Common myeloid progenitor, CD34-positive (primary cell): ENCODE results near the gene OR51B6.
"Not testable (repeated sequence)": the region's sequence is repeated elsewhere in the genome, so short reads cannot be mapped to it uniquely, and the experiment has no call there.

Experiments used
- CTCF ChIA-PET: fragments of 350-600 bp; sonication (Branson Sonifier 250); formaldehyde crosslinking; loops from one replicate; lab custom pipeline; 2021; ENCODE audit warnings: antibody characterized with exemption; lab: Charles Lee
- POLR2A ChIA-PET: fragments of 350-600 bp; sonication (Branson Sonifier 250); formaldehyde crosslinking; loops from one replicate; lab custom pipeline; 2021; ENCODE audit warnings: antibody characterized with exemption; lab: Charles Lee
- DNase-seq, 3 donors: peaks; one replicate each; pipeline versions ENCODE4 v3.0.0 to v3.0.0-alpha.2; 2013
- H3K27ac ChIP-seq, 2 experiments: 1 replicate in 1 of 2; 2 replicates in 1 of 2; pipeline ENCODE4 v1.7.0; 2013; ENCODE audit warnings: inconsistent platforms in 2 of 2, low read length in 2 of 2, mild to moderate bottlenecking in 2 of 2, low read depth in 1 of 2, moderate library complexity in 1 of 2; ENCODE audit not compliant: severe bottlenecking in 2 of 2, insufficient read depth in 1 of 2, poor library complexity in 1 of 2
- H3K27me3 ChIP-seq, 5 experiments: replicated peaks in 2 of 5; 1 replicate in 3 of 5; 2 replicates in 2 of 5; pipeline versions ENCODE4 v1.6.1 to v1.7.0; 2013; ENCODE audit warnings: low read length in 4 of 5, mild to moderate bottlenecking in 2 of 5, moderate library complexity in 2 of 5, inconsistent platforms in 1 of 5; ENCODE audit not compliant: insufficient read depth in 5 of 5, control insufficient read depth in 4 of 5
- H3K36me3 ChIP-seq, 4 experiments: 1 replicate in 2 of 4; 2 replicates in 2 of 4; pipeline versions ENCODE4 v1.6.1 to v1.7.0; 2013; ENCODE audit warnings: low read length in 3 of 4, control low read depth in 1 of 4, mild to moderate bottlenecking in 1 of 4; ENCODE audit not compliant: control insufficient read depth in 4 of 4, insufficient read depth in 4 of 4
- H3K4me1 ChIP-seq, 4 experiments: 1 replicate in 3 of 4; 2 replicates in 1 of 4; pipeline versions ENCODE4 v1.6.1 to v1.7.1; 2013; ENCODE audit warnings: low read length in 3 of 4, mild to moderate bottlenecking in 3 of 4, control low read depth in 1 of 4, inconsistent platforms in 1 of 4, moderate library complexity in 1 of 4; ENCODE audit not compliant: control insufficient read depth in 4 of 4, insufficient read depth in 4 of 4; ENCODE audit errors: control extremely low read depth in 1 of 4
- H3K4me3 ChIP-seq, 7 experiments: 1 replicate in 4 of 7; 2 replicates in 3 of 7; pipeline versions ENCODE4 v1.5.1 to v1.7.0; 2013; ENCODE audit warnings: mild to moderate bottlenecking in 7 of 7, low read length in 6 of 7, moderate library complexity in 6 of 7, inconsistent platforms in 2 of 7, low read depth in 2 of 7, control low read depth in 1 of 7; ENCODE audit not compliant: insufficient read depth in 4 of 7, control insufficient read depth in 1 of 7; ENCODE audit errors: extremely low read depth in 1 of 7
- H3K9me3 ChIP-seq, 5 experiments: 1 replicate in 4 of 5; 2 replicates in 1 of 5; pipeline versions ENCODE4 v1.6.1 to v1.7.1; 2013; ENCODE audit warnings: low read length in 4 of 5, mild to moderate bottlenecking in 2 of 5, inconsistent platforms in 1 of 5, low read depth in 1 of 5, moderate library complexity in 1 of 5; ENCODE audit not compliant: control insufficient read depth in 4 of 5, insufficient read depth in 2 of 5; ENCODE audit errors: control extremely low read depth in 1 of 5
- WGBS: methylation state at CpG from one replicate; pipeline ENCODE4 v1.1.5; 2013; ENCODE audit not compliant: insufficient coverage; 5-methylcytosine and 5-hydroxymethylcytosine counted together

OR51B6 gene

DNA sequence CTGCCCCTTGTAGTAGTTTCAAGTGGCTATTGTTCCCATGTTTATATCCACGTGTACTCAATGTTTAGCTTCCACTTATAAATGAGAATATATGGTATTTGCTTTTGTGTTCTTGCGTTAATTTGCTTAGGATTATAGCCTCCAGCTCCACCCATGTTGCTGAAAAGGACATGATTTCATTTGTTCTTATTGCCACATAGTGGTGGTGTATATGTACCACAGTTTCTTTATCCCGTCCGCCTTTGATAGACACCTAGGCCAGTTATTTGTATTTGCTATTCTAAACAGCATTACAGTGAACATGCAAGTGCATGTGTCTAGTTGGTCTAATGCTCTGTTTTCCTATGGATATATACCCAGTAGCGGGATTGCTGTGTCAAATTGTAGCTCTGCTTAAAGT lies 34.0 kb upstream of the OR51B6 start:
- POLR2A ChIA-PET: no interaction called here

GRCh38 chr11:5324197-5324596 lies 27.1 kb upstream of the OR51B6 start, which contains the start of gene OR51B2:
OR51B2 (minus strand) TSS chr11:5324297; CDS start chr11:5324297, 0 bp downstream.
- no peak within 1 kb of the TSS for H3K27ac ChIP-seq
- WGBS: 100% methylated on average over 1 of the region's 3 CpGs

More for the DNA sequence above, 34.0 kb upstream of the OR51B6 start:
- Histone ChIP-seq H3K36me3 (no peaks in the 10 kb centered on the region), H3K4me3 (no peak overlapping the region), H3K4me1 (no peaks in the 10 kb centered on the region), H3K27ac (no peak overlapping the region), H3K9me3 (no peaks in the 10 kb centered on the region), H3K27me3 (no peaks in the 10 kb centered on the region)
- DNase-seq: no peak
- WGBS: 100% methylated on average over 2 of the region's 5 CpGs
- CTCF ChIA-PET: no interaction called here

GRCh38 chr11:5335170-5335569 lies 16.1 kb upstream of the OR51B6 start:
- Histone ChIP-seq H3K27ac (no peak overlapping the region), H3K4me1 (peaks cover 0 to 3% (median 0%) of the 10 kb centered on the region in 4 experiments), H3K27me3 (no peaks in the 10 kb centered on the region), H3K9me3 (no peaks in the 10 kb centered on the region), H3K4me3 (no peak overlapping the region), H3K36me3 (no peaks in the 10 kb centered on the region)
- ChIA-PET CTCF (no interaction called here), POLR2A (no interaction called here)
- DNase-seq: no peak
- no CpG with 5 or more reads among the region's 1 CpG for WGBS

More at GRCh38 chr11:5324197-5324596, 27.1 kb upstream of the OR51B6 start, which contains the start of gene OR51B2:
- no peak for DNase-seq
- ChIA-PET POLR2A (no interaction called here), CTCF (no interaction called here)
- Histone ChIP-seq H3K27me3 (no peaks in the 10 kb centered on the region), H3K4me3 (no peak within 1 kb of the TSS), H3K4me1 (no peaks in the 10 kb centered on the region), H3K36me3 (no peaks in the 10 kb centered on the region), H3K9me3 (peaks cover 0 to 1% (median 0%) of the 10 kb centered on the region in 5 experiments)

DNA sequence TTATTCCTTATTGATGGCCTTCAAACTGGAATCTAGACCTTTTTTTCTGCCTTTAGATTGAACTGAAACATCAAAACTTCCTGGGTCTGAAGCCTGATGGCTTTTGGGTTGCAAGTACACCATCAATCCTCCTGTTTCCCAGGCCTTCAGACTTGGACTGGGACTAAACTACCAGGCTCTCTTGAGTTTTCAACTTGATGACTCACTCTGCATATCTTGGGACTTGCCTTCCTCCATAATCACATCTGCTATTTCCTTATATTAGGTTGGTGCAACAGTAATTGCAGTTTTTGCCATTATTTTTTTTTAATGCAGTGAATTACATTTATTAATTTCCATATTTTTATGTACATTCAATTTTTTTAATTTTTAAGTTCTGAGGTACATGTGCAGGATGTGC lies 15.0 kb upstream of the OR51B6 start:
- H3K27me3 ChIP-seq: no peaks in the 10 kb centered on the region
- H3K36me3 ChIP-seq: no peaks in the 10 kb centered on the region
- no peak for DNase-seq
- ChIA-PET CTCF (no interaction called here), POLR2A (no interaction called here)
- no peak overlapping the region for H3K27ac ChIP-seq
- H3K9me3 ChIP-seq: no peaks in the 10 kb centered on the region
- no peak overlapping the region for H3K4me3 ChIP-seq
- H3K4me1 ChIP-seq: peaks cover 0 to 3% (median 0%) of the 10 kb centered on the region in 4 experiments

- H3K4me1 ChIP-seq, H3K27me3 ChIP-seq, H3K9me3 ChIP-seq, H3K27ac ChIP-seq, H3K4me3 ChIP-seq, POLR2A ChIA-PET, CTCF ChIA-PET, H3K36me3 ChIP-seq, DNase-seq: not testable (repeated sequence)
- WGBS: no CpG with 5 or more reads among the region's 1 CpG
Observed at GRCh38 chr11:5337253-5337652, 14.1 kb upstream of the OR51B6 start.

GRCh38 chr11:5339771-5340322 lies 11.5 kb upstream of the OR51B6 start:
- H3K4me3 ChIP-seq: no peak overlapping the region
- peaks cover 0 to 3% (median 0%) of the 10 kb centered on the region in 4 experiments for H3K4me1 ChIP-seq
- no peak for DNase-seq
- H3K36me3 ChIP-seq: no peaks in the 10 kb centered on the region
- H3K9me3 ChIP-seq: no peaks in the 10 kb centered on the region
- no CpG with 5 or more reads among the region's 1 CpG for WGBS
- H3K27ac ChIP-seq: no peak overlapping the region
- ChIA-PET CTCF (no interaction called here), POLR2A (no interaction called here)
- H3K27me3 ChIP-seq: no peaks in the 10 kb centered on the region

DNA sequence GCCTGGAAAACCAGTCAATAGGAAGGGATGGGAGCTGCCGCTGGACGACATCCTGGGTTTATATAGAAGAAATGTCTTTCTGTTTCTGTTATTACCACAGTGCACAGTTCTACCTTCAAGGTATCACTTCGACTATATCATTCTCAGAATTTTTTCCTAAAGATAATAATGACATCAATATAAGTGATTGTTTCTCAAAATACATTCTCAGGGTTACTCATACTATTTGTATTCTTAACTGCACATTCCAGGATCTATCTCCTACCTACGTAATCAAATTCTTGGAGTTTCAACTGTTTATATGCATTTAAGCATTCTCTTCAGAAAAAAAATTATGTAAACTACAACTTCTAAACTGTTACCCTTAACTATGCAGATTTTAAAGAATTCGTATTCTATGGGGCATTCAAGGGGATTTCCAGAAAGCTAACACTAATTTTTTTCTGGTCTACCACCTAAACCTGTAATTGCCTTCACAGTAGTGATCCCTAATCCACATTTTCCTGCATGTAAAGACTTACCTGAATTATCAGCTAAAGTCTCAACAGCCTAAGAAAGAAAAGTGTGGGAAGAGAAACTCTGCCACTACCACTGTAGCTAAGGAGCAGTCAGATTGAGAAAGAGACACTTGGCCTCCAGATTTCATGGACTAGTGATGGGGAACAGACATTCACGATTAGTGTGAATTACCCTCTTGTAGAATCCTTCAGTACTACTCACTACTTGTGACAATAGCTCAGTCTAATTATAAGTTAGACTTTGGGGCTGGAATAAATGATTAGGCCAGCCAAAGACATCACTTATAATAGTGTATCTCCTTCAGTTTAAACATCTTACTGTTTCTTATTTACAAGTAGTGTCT lies 7.6 kb upstream of the OR51B6 start, which contains the start of gene OR51B5:
TSS of gene OR51B5 (minus strand) at position 51 of the 862 bp plus-strand sequence. CDS start at position 51, 0 bp downstream.
- Histone ChIP-seq H3K4me1 (no peaks in the 10 kb centered on the region), H3K9me3 (no peaks in the 10 kb centered on the region), H3K27me3 (peaks cover 0 to 2% (median 0%) of the 10 kb centered on the region in 5 experiments), H3K27ac (no peak within 1 kb of the TSS), H3K36me3 (no peaks in the 10 kb centered on the region), H3K4me3 (no peak within 1 kb of the TSS)
- CTCF ChIA-PET: no interaction called here
- POLR2A ChIA-PET: no interaction called here
- no peak for DNase-seq
- WGBS: 71% methylated on average over 4 of the region's 6 CpGs
